Large intestine (tissue), 3 donors: ENCODE measurements around the gene DAP. TPM values are rescaled to one million over a fixed set of nuclear protein-coding genes. Genes with fewer than 3 reads are reported as not detected.
A peak's percentile ranks its signal among the peaks of the same experiment; 100 is the strongest.
"Not testable (repeated sequence)": the region's sequence is repeated elsewhere in the genome, so short reads cannot be mapped to it uniquely, and the experiment has no call there.

Experiments used
- DNase-seq, 2 donors: peaks; one replicate each; pipeline versions ENCODE4 v3.0.0 to v3.0.0-alpha.2; 2013
- H3K27ac ChIP-seq: one replicate; pipeline ENCODE4 v1.5.1; 2013; ENCODE audit warnings: low read length
- H3K27me3 ChIP-seq: 2 replicates; pipeline ENCODE4 v1.6.1; 2013; ENCODE audit warnings: low read length; ENCODE audit not compliant: control insufficient read depth, insufficient read depth
- H3K36me3 ChIP-seq: 2 replicates; pipeline ENCODE4 v1.6.1; 2013; ENCODE audit warnings: low read length; ENCODE audit not compliant: control insufficient read depth, insufficient read depth
- H3K4me1 ChIP-seq: one replicate; pipeline ENCODE4 v1.6.1; 2013; ENCODE audit warnings: low read length; ENCODE audit not compliant: control insufficient read depth, insufficient read depth
- H3K4me3 ChIP-seq: one replicate; pipeline ENCODE4 v1.5.1; 2013; ENCODE audit warnings: low read length
- H3K9me3 ChIP-seq: one replicate; pipeline ENCODE4 v1.6.1; 2013; ENCODE audit warnings: mild to moderate bottlenecking, low read depth, low read length, moderate library complexity; ENCODE audit not compliant: control insufficient read depth
- WGBS: methylation state at CpG from one replicate; pipeline ENCODE4 v1.1.5; 2013; ENCODE audit warnings: low lambda C conversion rate; ENCODE audit not compliant: insufficient coverage; 5-methylcytosine and 5-hydroxymethylcytosine counted together
- polyA plus RNA-seq: library from polyadenylated mRNA; unstranded; fragments of 120-200 nt; gene quantifications from one replicate; pipeline ENCODE4 v1.2.1, GENCODE V29; 2013

DAP gene
- polyA plus RNA-seq, 1 donor = 77.1 TPM

DNA sequence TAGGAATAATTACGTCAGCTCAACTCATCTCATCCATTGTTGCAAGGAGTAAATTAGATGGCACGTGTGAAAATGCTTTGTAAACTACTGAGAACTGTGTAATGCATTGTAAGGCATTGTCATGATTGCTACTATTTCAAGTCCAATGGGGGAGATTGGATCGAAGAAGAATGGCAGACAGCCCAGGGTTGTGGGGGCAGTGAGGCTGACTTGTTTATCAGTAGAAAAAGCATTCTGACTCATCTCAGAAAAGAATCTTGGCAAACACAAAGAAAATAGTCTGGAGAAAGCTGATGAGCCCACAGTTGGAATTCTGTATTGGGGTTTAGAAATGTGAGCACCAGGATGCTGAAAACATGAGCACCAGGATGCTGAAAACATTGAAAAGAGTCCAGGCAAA, 28.0 kb upstream of the DAP start:
- Histone ChIP-seq H3K36me3 (no peaks in the 10 kb centered on the region), H3K4me1 (no peaks in the 10 kb centered on the region), H3K9me3 (no peaks in the 10 kb centered on the region), H3K27ac (no peak overlapping the region), H3K27me3 (no peaks in the 10 kb centered on the region), H3K4me3 (no peak overlapping the region)
- no CpG with 5 or more reads among the region's 3 CpGs for WGBS
- DNase-seq = peak in 1 of 2 donors; percentile 16

DNA sequence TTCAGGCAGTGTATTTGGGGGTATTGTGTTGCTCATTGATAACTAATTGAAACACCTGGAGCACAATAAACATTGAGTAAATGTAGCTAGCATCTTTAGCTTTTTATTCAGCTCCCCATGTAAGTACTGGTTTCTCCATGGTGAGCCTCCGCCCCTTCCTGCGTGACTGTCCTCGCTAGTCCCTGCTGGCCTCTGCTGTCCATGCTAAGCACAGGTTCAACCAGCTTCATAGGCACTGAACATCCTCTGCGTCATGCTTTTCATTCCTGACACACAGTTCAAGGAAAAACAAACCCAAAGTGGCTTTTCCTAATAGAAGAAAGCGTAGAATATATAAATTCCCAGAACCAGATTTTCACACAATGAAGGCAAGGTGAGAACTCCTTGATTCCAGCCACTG, 27.3 kb upstream of the DAP start:
- Histone ChIP-seq H3K9me3 (no peaks in the 10 kb centered on the region), H3K4me1 (no peaks in the 10 kb centered on the region), H3K4me3 (no peak overlapping the region), H3K36me3 (no peaks in the 10 kb centered on the region), H3K27ac (no peak overlapping the region), H3K27me3 (no peaks in the 10 kb centered on the region)
- no peak for DNase-seq
- WGBS = 96% methylated on average over 4 of the region's 5 CpGs

DNA sequence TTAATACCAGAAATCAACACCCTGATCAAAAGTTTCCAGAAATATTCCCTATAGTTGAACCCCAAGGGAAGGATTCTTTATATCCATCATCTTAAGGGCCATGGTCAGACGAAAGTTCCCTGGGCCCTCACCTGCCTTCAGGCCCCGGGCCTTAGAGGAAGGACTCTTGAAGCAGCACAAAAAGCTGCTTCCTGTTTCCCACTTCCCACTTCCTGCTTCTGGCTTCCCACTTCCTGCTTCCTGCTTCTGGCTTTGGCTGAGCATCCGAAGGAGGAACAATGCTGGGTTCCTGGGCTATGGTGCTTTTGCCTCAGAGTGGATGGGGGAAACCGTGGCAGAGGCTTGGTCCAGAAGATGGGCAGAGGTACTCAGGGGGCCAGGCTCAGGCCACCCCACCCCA, 25.8 kb upstream of the DAP start:
- Histone ChIP-seq H3K4me3 (no peak overlapping the region), H3K27ac (no peak overlapping the region), H3K36me3 (no peaks in the 10 kb centered on the region), H3K9me3 (no peaks in the 10 kb centered on the region), H3K27me3 (no peaks in the 10 kb centered on the region), H3K4me1 (no peaks in the 10 kb centered on the region)
- WGBS = no CpG with 5 or more reads among the region's 4 CpGs
- no peak for DNase-seq

DNA sequence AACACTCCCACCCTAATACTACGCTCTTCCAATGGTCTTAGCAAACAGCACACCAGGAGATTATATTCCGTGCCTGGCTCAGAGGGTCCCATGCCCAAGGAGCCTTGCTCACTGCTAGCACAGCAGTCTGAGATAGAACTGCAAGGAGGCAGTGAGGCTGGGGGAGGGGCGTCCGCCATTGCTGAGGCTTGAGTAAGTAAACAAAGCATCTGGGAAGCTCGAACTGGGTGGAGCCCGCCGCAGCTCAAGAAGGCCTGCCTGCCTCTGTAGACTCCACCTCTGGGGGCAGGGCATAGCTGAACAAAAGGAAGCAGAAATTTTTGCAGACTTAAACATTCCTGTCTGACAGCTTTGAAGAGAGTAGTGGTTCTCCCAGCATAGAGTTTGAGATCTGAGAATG, 19.2 kb upstream of the DAP start:
- WGBS = no CpG with 5 or more reads among the region's 7 CpGs
- not testable (repeated sequence) for H3K4me1 ChIP-seq, H3K4me3 ChIP-seq, H3K9me3 ChIP-seq, H3K27me3 ChIP-seq, H3K36me3 ChIP-seq, DNase-seq, H3K27ac ChIP-seq

DNA sequence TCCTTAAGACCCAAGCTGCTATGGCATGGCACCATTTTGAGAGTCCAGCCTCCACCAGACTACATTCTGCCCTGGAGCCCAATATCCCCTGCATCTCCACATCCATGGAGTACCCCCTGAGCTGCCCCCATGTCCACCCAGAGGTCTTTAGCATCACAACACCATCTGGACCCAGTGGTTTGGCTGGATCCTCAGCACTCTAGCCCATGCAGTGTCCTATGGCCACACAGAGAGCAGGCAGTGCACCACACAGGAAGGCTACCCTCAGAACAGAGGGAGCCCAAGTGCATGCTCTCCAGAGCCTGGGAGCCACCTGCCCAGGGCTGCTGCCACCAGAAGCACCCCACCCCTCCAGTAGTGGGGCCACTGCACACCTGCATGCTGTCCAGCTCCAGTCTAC, 18.6 kb upstream of the DAP start:
- Histone ChIP-seq H3K27ac (no peak overlapping the region), H3K27me3 (no peaks in the 10 kb centered on the region), H3K9me3 (no peaks in the 10 kb centered on the region), H3K4me1 (no peaks in the 10 kb centered on the region), H3K4me3 (no peak overlapping the region), H3K36me3 (no peaks in the 10 kb centered on the region)
- DNase-seq = no peak

DNA sequence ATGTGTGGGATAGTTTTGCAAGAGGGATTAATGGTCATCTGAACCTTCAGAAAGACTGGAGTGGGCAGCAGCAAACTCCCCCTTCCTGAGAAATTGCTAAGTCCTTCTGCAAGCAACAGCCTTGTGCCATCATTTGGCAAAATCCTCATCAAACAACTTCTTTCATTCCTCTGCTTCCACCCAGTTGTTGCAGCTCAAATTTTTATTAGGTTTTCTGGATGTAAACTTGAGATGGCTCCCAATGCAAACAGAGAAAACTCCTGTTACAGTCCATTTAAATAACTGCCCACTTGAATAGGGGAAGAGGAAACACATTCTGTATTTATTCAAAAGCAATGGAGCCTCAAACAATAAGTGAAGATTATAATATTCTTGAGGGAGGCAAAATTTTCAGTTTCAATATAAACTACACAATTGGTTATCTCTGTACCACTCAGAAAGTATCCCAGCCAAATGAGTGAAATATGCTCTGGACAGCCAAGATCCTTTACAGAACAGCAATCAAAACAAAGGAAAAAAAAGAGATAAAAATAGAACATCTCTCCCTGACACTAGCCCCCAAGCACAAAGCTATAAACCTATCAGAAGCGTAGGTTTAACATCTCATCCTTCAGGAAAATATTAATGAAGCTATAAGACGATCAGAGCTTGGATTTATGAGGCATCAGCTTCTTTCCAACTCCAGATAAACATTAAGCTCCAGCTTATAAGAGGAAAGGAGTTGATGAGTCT, 17.3 kb upstream of the DAP start:
- H3K27ac ChIP-seq = no peak overlapping the region
- H3K4me1 ChIP-seq = no peaks in the 10 kb centered on the region
- H3K27me3 ChIP-seq = no peaks in the 10 kb centered on the region
- no peaks in the 10 kb centered on the region for H3K36me3 ChIP-seq
- no peak overlapping the region for H3K4me3 ChIP-seq
- H3K9me3 ChIP-seq = no peaks in the 10 kb centered on the region
- 20% methylated on average over 1 of the region's 2 CpGs for WGBS
- no peak for DNase-seq

DNA sequence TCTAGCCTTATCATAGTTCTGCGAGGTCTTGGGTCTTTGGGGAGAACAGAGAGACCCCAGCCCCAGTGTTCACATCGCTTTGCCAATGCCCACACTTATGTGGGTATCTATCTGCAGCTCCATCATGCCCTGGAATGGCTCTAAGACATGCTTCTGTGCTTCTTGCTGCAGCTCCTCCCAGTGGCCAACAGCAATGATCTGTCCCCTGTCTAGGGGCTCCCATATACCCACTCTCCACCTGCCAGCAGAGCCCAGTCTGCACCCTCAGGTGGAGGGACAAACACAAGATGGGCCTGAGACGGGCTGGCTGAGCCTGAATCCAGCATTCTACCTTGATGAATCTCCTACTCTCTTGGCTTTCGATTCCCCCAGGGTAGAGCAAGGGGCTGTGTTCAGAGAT, 14.6 kb upstream of the DAP start:
- no peak for DNase-seq
- H3K9me3 ChIP-seq = no peaks in the 10 kb centered on the region
- H3K27me3 ChIP-seq = no peaks in the 10 kb centered on the region
- WGBS = no CpG with 5 or more reads among the region's 4 CpGs
- H3K36me3 ChIP-seq = no peaks in the 10 kb centered on the region
- no peak overlapping the region for H3K4me3 ChIP-seq
- no peak overlapping the region for H3K27ac ChIP-seq
- no peaks in the 10 kb centered on the region for H3K4me1 ChIP-seq

DNA sequence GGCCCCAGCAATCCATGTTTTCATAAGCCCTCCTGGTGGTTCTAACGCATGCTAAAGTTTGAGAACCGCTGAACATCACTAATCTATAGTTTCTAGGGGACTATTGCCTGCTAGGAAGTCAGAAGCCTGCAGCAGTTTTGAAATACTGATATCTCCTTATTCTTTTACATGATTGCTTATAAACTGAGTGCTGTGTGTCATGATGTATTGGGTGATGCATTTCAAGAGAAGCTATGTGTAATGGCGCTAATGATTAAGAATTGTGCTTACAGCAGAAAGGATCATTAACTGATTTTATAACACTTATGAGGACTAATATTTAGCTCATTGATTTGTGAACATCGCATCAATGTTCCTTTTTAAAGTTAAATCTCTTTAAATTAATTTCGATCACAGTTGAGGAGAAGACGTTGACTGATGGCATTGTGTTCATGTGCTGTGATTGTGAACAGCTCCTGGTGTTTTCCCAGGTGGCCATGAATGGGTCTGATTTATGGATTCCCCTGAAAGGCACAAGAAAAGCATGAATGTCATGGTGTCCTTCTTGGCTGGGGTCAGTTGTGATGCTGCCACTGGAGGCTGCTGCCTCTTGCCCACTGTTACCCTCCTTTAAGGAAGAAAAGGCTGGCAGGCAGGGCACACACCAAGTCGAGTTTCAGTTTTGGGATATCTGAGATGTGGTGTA, 12.0 kb upstream of the DAP start:
- DNase-seq = no peak
- Histone ChIP-seq H3K9me3 (no peaks in the 10 kb centered on the region), H3K4me3 (no peak overlapping the region), H3K27ac (no peak overlapping the region), H3K4me1 (no peaks in the 10 kb centered on the region), H3K36me3 (no peaks in the 10 kb centered on the region), H3K27me3 (no peaks in the 10 kb centered on the region)
- WGBS = no CpG with 5 or more reads among the region's 7 CpGs

DNA sequence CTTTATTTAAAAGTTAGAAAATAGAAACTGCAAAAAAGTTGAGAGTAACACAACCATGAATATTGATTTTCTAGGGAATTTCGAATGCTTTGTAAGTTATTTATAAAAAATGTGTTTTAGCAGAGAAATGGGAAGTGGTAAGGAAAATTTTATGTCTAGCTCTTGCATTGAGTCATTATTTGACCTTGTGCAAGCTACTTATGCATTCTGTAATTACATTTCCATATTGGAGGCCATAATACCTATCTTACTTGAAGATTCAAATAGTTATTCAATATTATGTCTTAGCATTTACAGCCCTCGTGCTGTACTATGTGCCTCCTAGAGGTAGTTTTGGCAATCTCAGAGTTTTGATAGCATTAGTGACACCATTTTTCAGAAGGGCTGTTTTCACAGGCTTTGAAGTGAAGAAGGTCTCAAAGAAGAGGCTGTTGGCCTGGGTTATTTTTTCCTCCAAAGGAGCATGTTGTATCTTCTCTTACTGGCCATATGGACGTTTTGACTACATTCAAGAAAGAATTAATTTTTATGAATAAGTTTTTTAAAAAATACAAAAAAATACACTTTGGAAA, 7.4 kb upstream of the DAP start:
- Histone ChIP-seq H3K4me1 (no peaks in the 10 kb centered on the region), H3K27me3 (no peaks in the 10 kb centered on the region), H3K4me3 (no peak overlapping the region), H3K36me3 (no peaks in the 10 kb centered on the region), H3K9me3 (no peaks in the 10 kb centered on the region), H3K27ac (no peak overlapping the region)
- no peak for DNase-seq
- WGBS = 73% methylated on average over 2 of the region's 3 CpGs

DNA sequence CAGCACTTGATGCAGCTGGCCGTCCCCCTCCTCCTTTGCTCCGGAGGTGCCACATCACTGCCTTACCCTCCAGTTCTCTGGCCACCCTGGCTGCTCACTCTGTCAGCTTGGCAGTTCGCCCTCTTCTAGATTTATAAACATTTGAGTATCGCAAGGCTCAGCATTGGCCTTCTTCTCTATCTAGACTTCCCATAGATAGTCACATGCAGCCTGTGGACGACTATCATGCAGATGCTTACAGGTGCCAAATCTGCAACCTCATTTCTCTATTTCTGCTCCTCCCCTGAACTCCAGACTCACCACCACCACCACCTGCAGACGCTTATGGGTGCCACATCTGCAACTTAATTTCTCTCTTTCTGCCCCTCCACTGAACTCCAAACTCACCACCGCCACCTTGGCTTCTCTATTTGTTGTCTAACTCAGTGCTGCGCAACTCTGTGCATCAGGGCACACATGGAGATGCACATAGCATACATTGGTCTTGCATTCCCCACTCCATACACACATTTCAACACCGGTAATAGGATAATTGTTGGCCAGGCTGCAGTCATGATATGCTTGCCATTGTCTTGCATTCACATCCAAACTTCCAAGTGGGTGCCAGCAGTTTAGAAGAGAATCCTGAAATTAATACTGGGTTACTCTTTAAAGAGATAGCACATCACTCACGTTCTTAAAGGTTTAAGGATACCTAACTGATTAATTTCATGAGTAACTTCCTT, 1.9 kb upstream of the DAP start:
- 83% methylated on average over 1 of the region's 10 CpGs for WGBS

More for the DNA sequence above, 1.9 kb upstream of the DAP start:
- Histone ChIP-seq H3K27me3 (no peaks in the 10 kb centered on the region), H3K27ac (no peak overlapping the region), H3K4me3 (no peak overlapping the region), H3K9me3 (no peaks in the 10 kb centered on the region), H3K4me1 (peaks cover 5% of the 10 kb centered on the region), H3K36me3 (peaks cover 3% of the 10 kb centered on the region)
- DNase-seq = no peak
